AG09319 (cell line): Measurements from ENCODE around the gene RAPGEF1.

Experiments used
- DNase-seq: peaks from one replicate; pipeline ENCODE4 v3.0.0-alpha.2; 2010; ENCODE audit warnings: low read depth; ENCODE audit errors: extremely low read depth
- CTCF ChIP-seq: IDR thresholded peaks from 2 replicates; pipeline ENCODE4 v1.5.1; 2011; ENCODE audit warnings: low read depth, mild to moderate bottlenecking, inconsistent platforms, low read length, moderate library complexity

The RAPGEF1 gene

GRCh38 chr9:131584858-131585257 lies 155.0 kb downstream of the RAPGEF1 start:
- no peak for TF ChIP-seq CTCF
- no peak for DNase-seq

- TF ChIP-seq CTCF, result no peak
- DNase-seq, result no peak
Observed at GRCh38 chr9:131583836-131584555, 155.9 kb downstream of the RAPGEF1 start.

- TF ChIP-seq CTCF, result no peak
- no peak for DNase-seq
Observed at GRCh38 chr9:131583337-131583645, 156.6 kb downstream of the RAPGEF1 start.

- no peak for DNase-seq
- TF ChIP-seq CTCF, result no peak
Observed at GRCh38 chr9:131582466-131583336, 157.2 kb downstream of the RAPGEF1 start.

GRCh38 chr9:131582056-131582455 lies 157.8 kb downstream of the RAPGEF1 start:
- DNase-seq, result no peak
- no peak for TF ChIP-seq CTCF

GRCh38 chr9:131580358-131580757 lies 159.5 kb downstream of the RAPGEF1 start:
- no peak for TF ChIP-seq CTCF
- no peak for DNase-seq

GRCh38 chr9:131579789-131580211 lies 160.1 kb downstream of the RAPGEF1 start:
- no peak for DNase-seq
- no peak for TF ChIP-seq CTCF
